EH (cell line): ENCODE results near the gene VPS13D.

Experiments
- DNase-seq: peaks from one replicate; pipeline ENCODE4 v3.0.0-alpha.2; 2015; ENCODE audit warnings: low read depth

VPS13D gene

GRCh38 chr1:12407050-12407961 is 177.5 kb downstream of the VPS13D start:
- DNase-seq: peak; percentile 75

GRCh38 chr1:12407962-12408454 is 178.2 kb downstream of the VPS13D start:
- no peak for DNase-seq

GRCh38 chr1:12408662-12409061 is 178.8 kb downstream of the VPS13D start:
- no peak for DNase-seq

- no peak for DNase-seq
Measured at GRCh38 chr1:12409681-12410080, 179.9 kb downstream of the VPS13D start.

GRCh38 chr1:12410351-12410750 is 180.5 kb downstream of the VPS13D start:
- no peak for DNase-seq

- no peak for DNase-seq
Measured at GRCh38 chr1:12411098-12411497, 181.3 kb downstream of the VPS13D start.

GRCh38 chr1:12411747-12412146 is 181.9 kb downstream of the VPS13D start:
- DNase-seq: no peak

GRCh38 chr1:12412439-12412838 is 182.6 kb downstream of the VPS13D start:
- DNase-seq: no peak

GRCh38 chr1:12413664-12414410 is 184.0 kb downstream of the VPS13D start:
- DNase-seq: no peak

- DNase-seq: no peak
Measured at GRCh38 chr1:12414444-12415018, 184.7 kb downstream of the VPS13D start.

- peak; percentile 55 for DNase-seq
Measured at GRCh38 chr1:12415038-12415466, 185.2 kb downstream of the VPS13D start.

- DNase-seq: no peak
Measured at GRCh38 chr1:12416101-12416500, 186.3 kb downstream of the VPS13D start.

- DNase-seq: no peak
Measured at GRCh38 chr1:12416744-12417143, 186.9 kb downstream of the VPS13D start.

GRCh38 chr1:12417389-12417788 is 187.6 kb downstream of the VPS13D start:
- no peak for DNase-seq

- DNase-seq: no peak
Measured at GRCh38 chr1:12420171-12420570, 190.3 kb downstream of the VPS13D start.

- DNase-seq: no peak
Measured at GRCh38 chr1:12422488-12422887, 192.7 kb downstream of the VPS13D start.

- peak; percentile 79 for DNase-seq
Measured at GRCh38 chr1:12424087-12424529, 194.3 kb downstream of the VPS13D start.

- peak; percentile 37 for DNase-seq
Measured at GRCh38 chr1:12424793-12425192, 195.0 kb downstream of the VPS13D start.

GRCh38 chr1:12426030-12426429 is 196.2 kb downstream of the VPS13D start:
- DNase-seq: peak; percentile 61

- DNase-seq: no peak
Measured at GRCh38 chr1:12428334-12428733, 198.5 kb downstream of the VPS13D start.

GRCh38 chr1:12430525-12430924 is 200.7 kb downstream of the VPS13D start:
- DNase-seq: no peak

- DNase-seq: no peak
Measured at GRCh38 chr1:12432897-12433296, 203.1 kb downstream of the VPS13D start.
